HG03103 (cell line): ENCODE results near the gene MAGEB17.
"Not testable (repeated sequence)": the region's sequence is repeated elsewhere in the genome, so short reads cannot be mapped to it uniquely, and the experiment has no call there.

Experiments used
- ATAC-seq: cut with Tn5 transposase; IDR thresholded peaks from one replicate; pipeline ENCODE4 v1.9.1; 2021; ENCODE audit warnings: low read depth; ENCODE audit not compliant: unreplicated experiment

MAGEB17 gene

GRCh38 chrX:16167181-16167580 lies at the start of gene MAGEB17:
MAGEB17 (plus strand) TSS chrX:16167481; CDS start chrX:16170383, 2,902 bp downstream.
- no peak for ATAC-seq

- peak; percentile 72 for ATAC-seq
Observed at GRCh38 chrX:16119353-16120220, 47.7 kb upstream of the MAGEB17 start.

- ATAC-seq = no peak
Observed at GRCh38 chrX:16120431-16120830, 46.9 kb upstream of the MAGEB17 start.

GRCh38 chrX:16123222-16123786 lies 44.0 kb upstream of the MAGEB17 start, which contains the start of gene GRPR:
GRPR (plus strand) TSS chrX:16123565; CDS start chrX:16123954, 389 bp downstream.
- ATAC-seq = peak; percentile 52

GRCh38 chrX:16124201-16124600 lies 43.1 kb upstream of the MAGEB17 start:
- no peak for ATAC-seq

GRCh38 chrX:16125520-16126149 lies 41.6 kb upstream of the MAGEB17 start:
- ATAC-seq = no peak

- ATAC-seq = no peak
Observed at GRCh38 chrX:16130707-16131106, 36.6 kb upstream of the MAGEB17 start.

- no peak for ATAC-seq
Observed at GRCh38 chrX:16134936-16135335, 32.3 kb upstream of the MAGEB17 start.

- ATAC-seq = no peak
Observed at GRCh38 chrX:16136080-16136479, 31.2 kb upstream of the MAGEB17 start.

GRCh38 chrX:16137416-16138107 lies 29.7 kb upstream of the MAGEB17 start:
- peak; percentile 65 for ATAC-seq

GRCh38 chrX:16138108-16138427 lies 29.2 kb upstream of the MAGEB17 start:
- peak; percentile 13 for ATAC-seq

- ATAC-seq = no peak
Observed at GRCh38 chrX:16140448-16140847, 26.8 kb upstream of the MAGEB17 start.

GRCh38 chrX:16140983-16141382 lies 26.3 kb upstream of the MAGEB17 start:
- ATAC-seq = no peak

GRCh38 chrX:16141422-16142245 lies 25.6 kb upstream of the MAGEB17 start:
- ATAC-seq = no peak

- no peak for ATAC-seq
Observed at GRCh38 chrX:16142246-16142558, 25.1 kb upstream of the MAGEB17 start.

GRCh38 chrX:16143968-16144367 lies 23.3 kb upstream of the MAGEB17 start:
- no peak for ATAC-seq

GRCh38 chrX:16144420-16144819 lies 22.9 kb upstream of the MAGEB17 start:
- no peak for ATAC-seq

- ATAC-seq = not testable (repeated sequence)
Observed at GRCh38 chrX:16145093-16145492, 22.2 kb upstream of the MAGEB17 start.

- no peak for ATAC-seq
Observed at GRCh38 chrX:16145656-16146055, 21.6 kb upstream of the MAGEB17 start.

GRCh38 chrX:16148896-16149295 lies 18.4 kb upstream of the MAGEB17 start:
- ATAC-seq = no peak
